A549 (cell line): ENCODE results near the gene CD4. TPM values are rescaled to one million over a fixed set of nuclear protein-coding genes. Genes with fewer than 3 reads are reported as not detected.

Experiments used
- ATAC-seq, 2 experiments: fragments of 200-7000 bp in 1 of 2; fragments of >200 bp in 1 of 2; cut with Nextera tagmentation in 1 of 2; cut with Tn5 transposase in 1 of 2; 3 replicates each; pipeline versions ENCODE4 v1.8.0 to v1.9.1; 2018 to 2020; ENCODE audit warnings: mild to moderate bottlenecking in 1 of 2, moderate library complexity in 1 of 2
- CTCF ChIA-PET: fragments of 300-600 bp; sonication (Branson Sonifier 250); formaldehyde crosslinking; extraction: SDS; loops from one replicate; lab custom pipeline; 2021; ENCODE audit warnings: antibody characterized with exemption, inconsistent platforms; lab: Yijun Ruan, JAX
- POLR2A ChIA-PET: fragments of 350-600 bp; formaldehyde crosslinking; extraction: SDS; loops from one replicate; lab custom pipeline; 2021; ENCODE audit warnings: antibody characterized with exemption, inconsistent platforms; lab: Yijun Ruan, JAX
- DNase-seq, 2 experiments: peaks; one replicate each; pipeline versions ENCODE4 v3.0.0 to v3.0.0-alpha.2; 2011 to 2016; ENCODE audit warnings: low read depth in 1 of 2, low spot score in 1 of 2
- FAIRE-seq: peaks from 2 replicates; lab custom pipeline; 2011; peaks lifted over from hg19 to GRCh38; lab: Jason Lieb, UNC
- H3K27ac ChIP-seq, 2 experiments: fragments of >200 bp; sonication (Bioruptor Twin); formaldehyde crosslinking; 3 replicates each; pipeline ENCODE4 v1.5.1; 2016 to 2017
- H3K4me1 ChIP-seq: fragments of >200 bp; sonication (Bioruptor Twin); formaldehyde crosslinking; 3 replicates; pipeline ENCODE4 v1.6.1; 2016
- H3K4me2 ChIP-seq: fragments of >200 bp; sonication (Bioruptor Twin); formaldehyde crosslinking; 3 replicates; pipeline ENCODE4 v1.6.1; 2016
- H3K4me3 ChIP-seq: fragments of >200 bp; sonication (Bioruptor Twin); formaldehyde crosslinking; 3 replicates; pipeline ENCODE4 v1.5.1; 2016
- H3K9me3 ChIP-seq: fragments of >200 bp; sonication (Bioruptor Twin); formaldehyde crosslinking; 3 replicates; pipeline ENCODE4 v1.6.1; 2016
- BHLHE40 ChIP-seq: IDR thresholded peaks from 2 replicates; pipeline ENCODE4 v1.6.1; 2012; ENCODE audit warnings: low read depth, low read length, inconsistent platforms
- CBX2 ChIP-seq: fragments of 200-600 bp; sonication (generic); IDR thresholded peaks from 2 replicates; pipeline ENCODE4 v1.6.1; 2016; ENCODE audit warnings: low read depth, mild to moderate bottlenecking, borderline replicate concordance
- CEBPB ChIP-seq, 2 experiments: fragments of >200 bp in 1 of 2; sonication (Bioruptor Twin) in 1 of 2; formaldehyde crosslinking in 1 of 2; IDR thresholded peaks; 2 replicates each; pipeline ENCODE4 v1.6.1; 2012 to 2016
- CHD4 ChIP-seq: fragments of 200-600 bp; sonication (generic); IDR thresholded peaks from 2 replicates; pipeline ENCODE4 v1.6.1; 2016; ENCODE audit warnings: antibody characterized with exemption, mild to moderate bottlenecking, borderline replicate concordance
- CTCF ChIP-seq: fragments of >200 bp; sonication (Bioruptor Twin); formaldehyde crosslinking; IDR thresholded peaks from 3 replicates; pipeline ENCODE4 v1.5.1; 2016
- E2F6 ChIP-seq: IDR thresholded peaks from 2 replicates; pipeline ENCODE4 v1.6.1; 2012; ENCODE audit warnings: low read depth, borderline replicate concordance
- EHMT2 ChIP-seq: fragments of 200-600 bp; sonication (generic); IDR thresholded peaks from 2 replicates; pipeline ENCODE4 v1.6.1; 2016; ENCODE audit warnings: antibody characterized with exemption, low read depth, mild to moderate bottlenecking, moderate library complexity
- FOSB ChIP-seq: fragments of 250-450 bp; sonication (Bioruptor Pico); IDR thresholded peaks from 2 replicates; pipeline ENCODE4 v1.5.0; 2020; ENCODE audit warnings: mild to moderate bottlenecking, moderate library complexity
- FOSL2 ChIP-seq, 2 experiments: fragments of 450-650 bp in 1 of 2; fragments of >200 bp in 1 of 2; sonication (Bioruptor Twin) in 1 of 2; formaldehyde crosslinking; IDR thresholded peaks; 2 replicates each; pipeline versions ENCODE4 v1.5.0 to v1.6.1; 2016 to 2020; ENCODE audit warnings: mild to moderate bottlenecking in 1 of 2, moderate library complexity in 1 of 2
- HES2 ChIP-seq: fragments of >200 bp; sonication (Bioruptor Twin); formaldehyde crosslinking; IDR thresholded peaks from 2 replicates; pipeline ENCODE4 v1.6.1; 2016
- HMGXB4 ChIP-seq: fragments of 250-450 bp; sonication (Bioruptor Pico); IDR thresholded peaks from 2 replicates; pipeline ENCODE4 v1.5.0; 2021; ENCODE audit warnings: mild to moderate bottlenecking, moderate library complexity, borderline replicate concordance
- JUN ChIP-seq, 2 experiments: fragments of >200 bp; sonication (Bioruptor Twin); formaldehyde crosslinking; IDR thresholded peaks; 2 replicates in 1 of 2; 3 replicates in 1 of 2; pipeline ENCODE4 v1.6.1; 2016 to 2017
- JUNB ChIP-seq: fragments of >200 bp; sonication (Bioruptor Twin); formaldehyde crosslinking; IDR thresholded peaks from 2 replicates; pipeline ENCODE4 v1.6.1; 2016
- KDM1A ChIP-seq: fragments of 200-600 bp; sonication (generic); IDR thresholded peaks from 2 replicates; pipeline ENCODE4 v1.6.1; 2016; ENCODE audit warnings: low read depth, mild to moderate bottlenecking
- MAZ ChIP-seq: fragments of 150-350 bp; IDR thresholded peaks from 2 replicates; pipeline ENCODE4 v1.6.1; 2014; ENCODE audit warnings: antibody characterized with exemption, low read depth, low read length, borderline replicate concordance
- NFE2L2 ChIP-seq: fragments of 150-350 bp; conservative IDR thresholded peaks from 2 replicates; pipeline ENCODE4 v1.6.1; 2014; ENCODE audit warnings: low read length
- NPAS2 ChIP-seq: fragments of 250-450 bp; sonication (Bioruptor Pico); IDR thresholded peaks from 2 replicates; pipeline ENCODE4 v1.8.0; 2022; ENCODE audit warnings: mild to moderate bottlenecking, moderate library complexity, borderline replicate concordance
- NR3C1 ChIP-seq: fragments of >200 bp; sonication (Bioruptor Twin); formaldehyde crosslinking; IDR thresholded peaks from 3 replicates; pipeline ENCODE4 v1.6.1; 2017
- POLR2A ChIP-seq: IDR thresholded peaks from 2 replicates; pipeline ENCODE4 v1.6.1; 2012; ENCODE audit warnings: mild to moderate bottlenecking, low read length
- POLR2AphosphoS2 ChIP-seq: conservative IDR thresholded peaks from 2 replicates; pipeline ENCODE4 v1.6.1; 2012; ENCODE audit warnings: low read length, improper control_type of control experiment, inconsistent platforms
- RNF2 ChIP-seq: fragments of 200-600 bp; sonication (generic); IDR thresholded peaks from 2 replicates; pipeline ENCODE4 v1.6.1; 2016; ENCODE audit warnings: low read depth, mild to moderate bottlenecking, antibody characterized with exemption, moderate library complexity, borderline replicate concordance
- ZC3H11A ChIP-seq: fragments of 450-650 bp; IDR thresholded peaks from 2 replicates; pipeline ENCODE4 v1.6.1; 2014; ENCODE audit warnings: antibody characterized with exemption, mild to moderate bottlenecking
- ZFP36 ChIP-seq: fragments of 450-650 bp; IDR thresholded peaks from 2 replicates; pipeline ENCODE4 v1.6.1; 2014; ENCODE audit warnings: borderline replicate concordance; ENCODE audit not compliant: partially characterized antibody
- ZNF302 ChIP-seq: fragments of 250-450 bp; sonication (Bioruptor Pico); IDR thresholded peaks from 2 replicates; pipeline ENCODE4 v1.9.0; 2021; ENCODE audit warnings: inconsistent platforms, mild to moderate bottlenecking, moderate library complexity
- ZSCAN20 ChIP-seq: fragments of 250-450 bp; sonication (Bioruptor Pico); IDR thresholded peaks from 2 replicates; pipeline ENCODE4 v1.8.0; 2022; ENCODE audit warnings: mild to moderate bottlenecking, moderate library complexity
- WGBS: methylation state at CpG from one replicate; pipeline ENCODE4 v1.1.6; 2017; ENCODE audit errors: missing lambda C conversion rate; 5-methylcytosine and 5-hydroxymethylcytosine counted together
- polyA plus RNA-seq, 4 experiments: library from polyadenylated mRNA; depleted of rRNA in 3 of 4; stranded (reverse); fragments of >200 nt; fragmentation: RNase III in 1 of 4; extraction: RNeasy Plus Mini Kit Qiagen cat#74134 plus additional on column Dnase treatment in 1 of 4; gene quantifications; 2 replicates in 3 of 4; 3 replicates in 1 of 4; pipeline ENCODE4 v1.2.3, GENCODE V29; 2011 to 2017

Gene CD4
- polyA plus RNA-seq, 2 of the 4 experiments (the other 2 are of a cell fraction), result 0.03 TPM; not detected in 1

- TF ChIP-seq ZNF302 (no peak), EHMT2 (no peak), POLR2A (no peak), FOSB (CRISPR knock-in tag) (no peak), ZSCAN20 (CRISPR knock-in tag) (no peak), CHD4 (no peak), ZC3H11A (no peak), BHLHE40 (no peak)
- H3K4me1 ChIP-seq, result peaks cover 33% of the 10 kb centered on the region
- POLR2A ChIA-PET, result interaction anchor here (0.6 to 1.8 kb wide), 5 partner anchors 9 to 348 kb away, joined by 3 to 8 read pairs (median 6); partner anchors contain the start of genes COPS7A, MLF2, PTMS and ZNF384
- no peak for FAIRE-seq
- H3K9me3 ChIP-seq, result no peaks in the 10 kb centered on the region
- no peak for ATAC-seq
- H3K4me3 ChIP-seq, result no peak overlapping the region
- DNase-seq, result no peak
- 60% methylated on average over 16 of the region's 16 CpGs for WGBS
- CTCF ChIA-PET, result interaction anchor here (0.8 to 26.0 kb wide), 7 partner anchors 6 to 162 kb away, joined by 3 to 670 read pairs (median 18); partner anchors contain the start of genes GPR162, LAG3, MLF2 and P3H3
- H3K4me2 ChIP-seq, result 0 out of 3 replicates have a peak overlapping the region, but pooled peaks have one; percentile 9
- no peak overlapping the region for H3K27ac ChIP-seq
These were observed 13.8 kb upstream of the CD4 start for GRCh38 chr12:6775185-6776174.

GRCh38 chr12:6777386-6777785, 11.9 kb upstream of the CD4 start:
- FAIRE-seq (no peak), ATAC-seq (no peak), DNase-seq (no peak)
- no peak overlapping the region for H3K4me2 ChIP-seq
- H3K4me3 ChIP-seq, result no peak overlapping the region
- H3K4me1 ChIP-seq, result peaks cover 15% of the 10 kb centered on the region; the same call in 2 of the 3 replicates
- 93% methylated on average over 5 of the region's 5 CpGs for WGBS
- H3K27ac ChIP-seq, result no peak overlapping the region
- no peaks in the 10 kb centered on the region for H3K9me3 ChIP-seq
- CTCF ChIA-PET, result interaction anchor here (0.8 to 26.0 kb wide), 13 partner anchors 8 to 214 kb away, joined by 4 to 670 read pairs (median 8); partner anchors contain the start of genes CD4, GPR162, LAG3 and MLF2
- POLR2A ChIA-PET, result interaction anchor here (2.3 to 2.5 kb wide), 2 partner anchors 11 to 24 kb away, joined by 13 read pairs; partner anchors contain the start of genes MLF2 and PTMS
- TF ChIP-seq NFE2L2 (no peak), JUN (IDR thresholded peaks at IDR 0.05) (no peak), MAZ (no peak), CEBPB (IDR thresholded peaks at IDR 0.05) (no peak), POLR2A (no peak)

- TF ChIP-seq HMGXB4 (CRISPR knock-in tag) (no peak), E2F6 (no peak), NR3C1 (no peak), ZFP36 (no peak), FOSL2 (IDR thresholded peaks at IDR 0.05) (no peak), FOSL2 (CRISPR knock-in tag; IDR thresholded peaks at IDR 0.05) (no peak), KDM1A (no peak), HES2 (no peak), JUNB (no peak), NPAS2 (CRISPR knock-in tag) (no peak), RNF2 (no peak), CTCF (no peak), CBX2 (no peak), POLR2AphosphoS2 (no peak)
- 86% methylated on average over 14 of the region's 14 CpGs for WGBS
- H3K4me3 ChIP-seq, result no peak overlapping the region
- ChIA-PET POLR2A (interaction anchor here (2.3 to 2.5 kb wide), 2 partner anchors 12 to 25 kb away, joined by 13 read pairs; partner anchors contain the start of genes MLF2 and PTMS), CTCF (interaction anchor here (0.6 to 26.0 kb wide), 34 partner anchors 9 to 1310 kb away, joined by 3 to 670 read pairs (median 4); partner anchors contain the start of genes CD4, CDCA3, GPR162 and LAG3)
- DNase-seq, result peak in 1 of 2 experiments; percentile 41
- H3K4me2 ChIP-seq, result peak overlapping the region; percentile 77
- no peak for FAIRE-seq
- peak overlapping the region in 1 of 2 experiments; percentile 80; a peak in 4 of 6 replicates for H3K27ac ChIP-seq
- peak; percentile 6 to 13; a peak in 3 of 6 replicates for ATAC-seq
- no peaks in the 10 kb centered on the region for H3K9me3 ChIP-seq
- H3K4me1 ChIP-seq, result peaks cover 15% of the 10 kb centered on the region; the same call in 2 of the 3 replicates
These were observed 11.1 kb upstream of the CD4 start for GRCh38 chr12:6778217-6778573.
